Islet precursor cell (in vitro differentiated cells): ENCODE data around the gene L3MBTL2.

ENCODE experiments used
- DNase-seq: peaks from one replicate; pipeline ENCODE4 v3.0.0-alpha.2; 2018

Gene L3MBTL2

DNA sequence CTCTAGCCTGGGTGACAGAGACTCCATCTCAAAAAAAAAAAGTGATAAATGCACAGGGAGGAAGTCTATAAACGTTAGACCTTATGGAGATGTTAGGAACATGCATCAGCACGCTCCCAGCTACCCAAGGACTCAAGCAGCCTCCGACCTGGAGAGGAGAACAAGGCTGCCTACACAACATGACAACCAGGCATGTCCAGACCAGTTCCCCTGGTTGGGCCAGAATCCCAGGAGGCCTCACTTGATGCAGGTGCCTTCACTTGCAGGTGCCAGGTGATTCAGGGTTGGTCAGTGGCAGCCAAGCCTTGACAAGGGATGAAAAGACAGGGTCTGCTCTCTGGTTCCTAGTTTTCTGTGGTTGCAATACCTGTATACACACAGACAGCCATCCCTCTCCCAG, 75.0 kb downstream of the L3MBTL2 start:
- DNase-seq, result no peak

DNA sequence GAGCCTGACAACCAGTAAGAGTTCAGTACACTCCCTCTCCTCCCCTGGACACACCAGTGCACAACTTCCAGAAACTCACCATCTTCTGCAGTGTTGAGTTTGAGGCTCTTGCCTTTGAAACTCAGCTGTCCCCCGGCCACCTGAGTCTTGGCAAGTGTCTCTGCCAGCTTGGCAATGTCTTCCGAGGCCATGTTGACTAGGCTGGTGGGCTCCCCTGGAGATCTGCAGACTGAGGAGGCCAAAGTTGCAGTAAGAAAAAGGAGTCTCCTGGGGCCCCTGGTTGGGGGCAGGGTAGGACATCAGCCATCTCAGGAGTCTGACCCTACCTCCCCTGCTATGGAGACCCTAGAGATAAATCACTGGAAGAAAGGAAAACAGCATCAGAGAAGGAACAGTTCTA, 75.7 kb downstream of the L3MBTL2 start:
- DNase-seq, result no peak
